Left ventricle myocardium inferior (tissue), 1 donor: Measurements from ENCODE around the gene PCID2. TPM values are rescaled to one million over a fixed set of nuclear protein-coding genes. Genes with fewer than 3 reads are reported as not detected.

Experiments used
- DNase-seq: peaks from one replicate; pipeline ENCODE4 v3.0.0-alpha.2; 2020
- H3K27ac ChIP-seq: fragments of 200-600 bp; replicated peaks from 2 replicates; pipeline ENCODE4 v1.8.0; 2021
- H3K27me3 ChIP-seq: fragments of 200-600 bp; 2 replicates; pipeline ENCODE4 v1.8.0; 2021; ENCODE audit warnings: low read depth
- H3K36me3 ChIP-seq: fragments of 200-600 bp; 2 replicates; pipeline ENCODE4 v1.8.0; 2021
- H3K4me1 ChIP-seq: fragments of 200-600 bp; 2 replicates; pipeline ENCODE4 v1.8.0; 2021
- H3K4me3 ChIP-seq: fragments of 200-600 bp; 2 replicates; pipeline ENCODE4 v1.8.0; 2021; ENCODE audit warnings: mild to moderate bottlenecking, moderate library complexity
- H3K9me3 ChIP-seq: fragments of 200-600 bp; replicated peaks from 2 replicates; pipeline ENCODE4 v1.8.0; 2021
- intact Hi-C: fragments of 100-400 bp; cut with micrococcal nuclease; formaldehyde crosslinking; loops from one replicate; pipeline ENCODE4 v1.11.0; 2022
- total RNA-seq: library from RNA; stranded (reverse); fragmentation: NEBNext Ultra II Directional; extraction: Animal tissue kit (Norgen Biotek cat#: 25700); gene quantifications from one replicate; pipeline ENCODE4 v1.2.1, GENCODE V29; 2021
- TF ChIP-seq, protein P1 (sequence below): fragments of 200-600 bp; IDR thresholded peaks from 2 replicates; pipeline ENCODE4 v1.8.0; 2021; ENCODE audit warnings: antibody characterized with exemption, mild to moderate bottlenecking, borderline replicate concordance
- donor health status: DM: no; HTN: yes; CAD: no; lungs with severe emphysema.

Gene PCID2
- total RNA-seq, 1 donor from 2014 or later, result 54.5 TPM

DNA sequence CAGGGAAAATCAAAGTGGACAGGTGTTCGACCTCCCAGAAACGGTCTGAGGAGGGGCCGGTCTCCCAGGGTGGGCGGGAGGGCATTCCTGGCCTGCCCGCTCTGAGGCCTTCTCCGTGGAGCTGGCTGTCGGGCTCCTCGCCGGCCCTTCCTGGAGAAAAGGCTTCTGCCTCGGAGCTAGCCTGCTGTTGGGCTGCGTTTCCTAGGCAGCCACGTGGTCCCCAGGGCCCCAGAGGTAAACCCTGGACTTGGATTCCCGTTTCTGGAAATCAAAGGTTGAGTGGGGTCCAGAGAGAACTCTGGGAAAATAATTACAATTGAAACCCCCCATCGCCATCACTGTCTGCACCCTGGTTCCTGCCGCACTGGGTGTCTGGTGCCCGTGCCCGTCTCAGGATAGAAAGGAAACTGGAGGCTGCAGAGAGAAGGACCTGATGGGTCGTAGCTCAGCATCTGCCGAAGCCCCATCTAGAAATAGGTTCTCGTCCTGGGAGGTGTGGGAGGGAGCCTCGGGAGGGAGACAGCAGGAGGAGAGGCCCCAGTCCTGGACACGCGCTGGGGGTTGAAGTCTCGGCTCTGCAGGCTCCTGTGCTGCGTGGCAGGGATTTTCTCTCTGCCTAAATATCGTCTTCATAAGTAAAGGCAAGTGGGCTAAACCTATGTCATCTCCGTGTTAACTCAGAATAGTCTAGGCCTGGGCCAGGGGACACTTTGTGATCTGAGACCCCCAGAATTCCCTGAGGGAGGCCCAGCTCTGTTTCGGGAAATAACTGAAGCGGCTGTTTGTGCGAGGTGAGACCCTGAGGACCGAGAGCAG is 57.7 kb downstream of the PCID2 start:
- no peaks in the 10 kb centered on the region for H3K9me3 ChIP-seq
- no peak overlapping the region for H3K4me3 ChIP-seq
- no peaks in the 10 kb centered on the region for H3K36me3 ChIP-seq
- peaks cover 23% of the 10 kb centered on the region for H3K4me1 ChIP-seq
- peaks cover 3% of the 10 kb centered on the region for H3K27me3 ChIP-seq
- no peak overlapping the region for H3K27ac ChIP-seq
- no peak for DNase-seq
- intact Hi-C loops, result no loop called here
- TF ChIP-seq, protein P1, sequence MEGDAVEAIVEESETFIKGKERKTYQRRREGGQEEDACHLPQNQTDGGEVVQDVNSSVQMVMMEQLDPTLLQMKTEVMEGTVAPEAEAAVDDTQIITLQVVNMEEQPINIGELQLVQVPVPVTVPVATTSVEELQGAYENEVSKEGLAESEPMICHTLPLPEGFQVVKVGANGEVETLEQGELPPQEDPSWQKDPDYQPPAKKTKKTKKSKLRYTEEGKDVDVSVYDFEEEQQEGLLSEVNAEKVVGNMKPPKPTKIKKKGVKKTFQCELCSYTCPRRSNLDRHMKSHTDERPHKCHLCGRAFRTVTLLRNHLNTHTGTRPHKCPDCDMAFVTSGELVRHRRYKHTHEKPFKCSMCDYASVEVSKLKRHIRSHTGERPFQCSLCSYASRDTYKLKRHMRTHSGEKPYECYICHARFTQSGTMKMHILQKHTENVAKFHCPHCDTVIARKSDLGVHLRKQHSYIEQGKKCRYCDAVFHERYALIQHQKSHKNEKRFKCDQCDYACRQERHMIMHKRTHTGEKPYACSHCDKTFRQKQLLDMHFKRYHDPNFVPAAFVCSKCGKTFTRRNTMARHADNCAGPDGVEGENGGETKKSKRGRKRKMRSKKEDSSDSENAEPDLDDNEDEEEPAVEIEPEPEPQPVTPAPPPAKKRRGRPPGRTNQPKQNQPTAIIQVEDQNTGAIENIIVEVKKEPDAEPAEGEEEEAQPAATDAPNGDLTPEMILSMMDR, result no peak

DNA sequence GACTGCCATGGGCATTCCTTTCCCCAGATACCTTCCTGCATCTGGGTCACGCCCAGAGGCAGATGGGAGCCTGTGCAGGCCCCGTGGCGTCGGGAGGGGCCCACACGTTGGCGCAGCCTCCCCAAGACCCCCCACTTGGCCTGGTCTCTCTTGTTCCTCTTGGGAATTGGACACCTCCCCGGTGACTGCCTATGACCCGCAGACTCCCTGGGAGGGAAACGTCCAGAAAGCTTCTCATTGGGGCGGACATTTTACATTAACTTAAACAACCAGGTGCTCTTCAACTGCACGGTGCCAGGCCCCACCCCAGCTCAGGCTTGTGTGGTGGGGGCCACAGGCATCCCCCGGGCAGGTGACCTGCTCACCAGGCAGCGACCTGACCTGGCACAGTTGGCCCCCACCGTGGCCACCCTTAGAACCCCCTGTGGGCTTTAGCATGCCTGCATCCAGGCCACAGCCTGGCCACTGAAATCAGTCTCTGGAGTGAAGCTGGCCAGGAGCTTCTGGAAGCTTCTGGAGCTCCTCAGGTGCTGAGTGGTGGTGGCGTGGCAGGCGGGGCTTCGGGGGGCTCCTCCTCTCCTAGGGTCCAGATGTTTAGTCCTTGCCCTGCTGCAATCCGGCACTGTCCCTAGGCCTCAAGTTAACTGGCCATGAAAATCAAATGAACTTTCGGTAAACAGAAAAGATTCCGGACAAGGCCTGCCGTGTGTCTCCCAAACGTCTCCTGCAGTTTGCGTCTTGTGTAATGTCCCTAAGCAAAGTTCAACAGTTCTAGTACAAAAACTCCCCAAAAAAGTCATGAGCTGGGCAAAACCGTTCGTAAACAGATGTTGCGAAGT is 58.5 kb downstream of the PCID2 start:
- TF ChIP-seq, protein P1, result no peak
- Histone ChIP-seq H3K4me1 (peaks cover 23% of the 10 kb centered on the region), H3K36me3 (no peaks in the 10 kb centered on the region), H3K4me3 (no peak overlapping the region), H3K9me3 (no peaks in the 10 kb centered on the region), H3K27me3 (peaks cover 3% of the 10 kb centered on the region), H3K27ac (no peak overlapping the region)
- intact Hi-C loops, result no loop called here
- DNase-seq, result no peak

DNA sequence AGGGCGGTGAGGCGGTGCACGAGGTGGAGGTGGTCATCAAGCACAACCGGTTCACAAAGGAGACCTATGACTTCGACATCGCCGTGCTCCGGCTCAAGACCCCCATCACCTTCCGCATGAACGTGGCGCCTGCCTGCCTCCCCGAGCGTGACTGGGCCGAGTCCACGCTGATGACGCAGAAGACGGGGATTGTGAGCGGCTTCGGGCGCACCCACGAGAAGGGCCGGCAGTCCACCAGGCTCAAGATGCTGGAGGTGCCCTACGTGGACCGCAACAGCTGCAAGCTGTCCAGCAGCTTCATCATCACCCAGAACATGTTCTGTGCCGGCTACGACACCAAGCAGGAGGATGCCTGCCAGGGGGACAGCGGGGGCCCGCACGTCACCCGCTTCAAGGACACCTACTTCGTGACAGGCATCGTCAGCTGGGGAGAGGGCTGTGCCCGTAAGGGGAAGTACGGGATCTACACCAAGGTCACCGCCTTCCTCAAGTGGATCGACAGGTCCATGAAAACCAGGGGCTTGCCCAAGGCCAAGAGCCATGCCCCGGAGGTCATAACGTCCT is 59.4 kb downstream of the PCID2 start:
- peaks cover 3% of the 10 kb centered on the region for H3K27me3 ChIP-seq
- H3K4me3 ChIP-seq, result no peak overlapping the region
- no peaks in the 10 kb centered on the region for H3K36me3 ChIP-seq
- H3K4me1 ChIP-seq, result peaks cover 21% of the 10 kb centered on the region
- intact Hi-C loops, result no loop called here
- TF ChIP-seq, protein P1, result no peak
- no peak for DNase-seq
- no peaks in the 10 kb centered on the region for H3K9me3 ChIP-seq
- no peak overlapping the region for H3K27ac ChIP-seq

DNA sequence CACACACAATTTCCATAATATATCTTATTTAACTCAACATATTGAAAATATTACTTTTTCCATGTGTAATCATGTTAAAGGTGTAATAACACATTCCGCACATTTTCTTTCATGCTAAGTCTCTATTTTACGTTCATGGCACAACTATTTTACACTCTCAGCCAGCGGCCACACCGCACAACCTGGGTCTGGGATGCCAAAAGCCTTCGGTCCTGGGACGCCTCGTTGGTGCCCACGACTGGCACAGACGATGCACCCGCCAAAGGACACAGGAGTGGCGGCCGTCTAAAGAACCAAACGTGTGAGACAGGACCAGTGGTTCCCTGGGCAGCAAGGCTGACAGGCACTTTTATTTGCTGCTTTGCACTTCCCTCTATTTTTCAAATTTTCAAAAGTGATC is 60.1 kb downstream of the PCID2 start:
- intact Hi-C loops, result no loop called here
- TF ChIP-seq, protein P1, result no peak
- peaks cover 3% of the 10 kb centered on the region for H3K27me3 ChIP-seq
- H3K9me3 ChIP-seq, result no peaks in the 10 kb centered on the region
- H3K4me3 ChIP-seq, result no peak overlapping the region
- no peak overlapping the region for H3K27ac ChIP-seq
- H3K4me1 ChIP-seq, result peaks cover 18% of the 10 kb centered on the region
- H3K36me3 ChIP-seq, result no peaks in the 10 kb centered on the region
- no peak for DNase-seq

DNA sequence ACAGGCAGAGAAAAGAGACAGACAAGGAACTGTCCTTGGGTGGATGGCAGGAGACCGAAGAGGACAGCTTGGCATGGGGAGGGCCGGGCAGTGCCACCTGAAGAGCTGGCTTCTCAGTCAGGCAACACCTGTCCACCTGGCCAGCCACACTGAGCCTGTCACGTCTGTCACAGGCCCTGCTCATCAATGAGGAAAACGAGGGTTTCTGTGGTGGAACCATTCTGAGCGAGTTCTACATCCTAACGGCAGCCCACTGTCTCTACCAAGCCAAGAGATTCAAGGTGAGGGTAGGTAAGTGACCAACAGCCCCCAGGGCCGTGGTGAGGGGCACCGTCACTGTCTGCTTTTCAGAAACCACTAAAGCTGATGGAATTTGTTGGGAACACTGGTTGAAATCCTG is 61.3 kb downstream of the PCID2 start:
- no peaks in the 10 kb centered on the region for H3K9me3 ChIP-seq
- peaks cover 6% of the 10 kb centered on the region for H3K4me1 ChIP-seq
- H3K27ac ChIP-seq, result no peak overlapping the region
- peaks cover 3% of the 10 kb centered on the region for H3K27me3 ChIP-seq
- TF ChIP-seq, protein P1, result no peak
- no peak for DNase-seq
- no peak overlapping the region for H3K4me3 ChIP-seq
- no peaks in the 10 kb centered on the region for H3K36me3 ChIP-seq
- intact Hi-C loops, result no loop called here
